Nephron (organoid): ENCODE data around the gene LAMA3.

Source experiments
- H3K27ac Mint-ChIP-seq, 3 experiments: 2 replicates each; pipeline ENCODE4 v1.8.0; 2020; ENCODE audit warnings: mixed read lengths in 3 of 3, mild to moderate bottlenecking in 2 of 3, moderate library complexity in 1 of 3
- H3K27me3 Mint-ChIP-seq: 2 replicates; pipeline ENCODE4 v1.8.0; 2021; ENCODE audit warnings: low read depth, mild to moderate bottlenecking, moderate library complexity, mixed read lengths
- H3K36me3 Mint-ChIP-seq: 2 replicates; pipeline ENCODE4 v1.8.0; 2020; ENCODE audit warnings: low read depth, mixed read lengths
- H3K4me1 Mint-ChIP-seq: 2 replicates; pipeline ENCODE4 v1.8.0; 2020; ENCODE audit warnings: mixed read lengths
- H3K4me3 Mint-ChIP-seq, 3 experiments: 2 replicates each; pipeline ENCODE4 v1.8.0; 2020; ENCODE audit warnings: mild to moderate bottlenecking in 3 of 3, mixed read lengths in 3 of 3, moderate library complexity in 2 of 3
- H3K9me3 Mint-ChIP-seq: 2 replicates; pipeline ENCODE4 v1.8.0; 2020; ENCODE audit warnings: mixed read lengths
- TF ChIP-seq, protein P1 (sequence below), 3 experiments: fragments of 200-600 bp; sonication (generic); IDR thresholded peaks; one replicate each; pipeline ENCODE4 v1.5.0; 2021; ENCODE audit warnings: antibody characterized with exemption in 3 of 3; ENCODE audit not compliant: unreplicated experiment in 3 of 3

LAMA3 gene

DNA sequence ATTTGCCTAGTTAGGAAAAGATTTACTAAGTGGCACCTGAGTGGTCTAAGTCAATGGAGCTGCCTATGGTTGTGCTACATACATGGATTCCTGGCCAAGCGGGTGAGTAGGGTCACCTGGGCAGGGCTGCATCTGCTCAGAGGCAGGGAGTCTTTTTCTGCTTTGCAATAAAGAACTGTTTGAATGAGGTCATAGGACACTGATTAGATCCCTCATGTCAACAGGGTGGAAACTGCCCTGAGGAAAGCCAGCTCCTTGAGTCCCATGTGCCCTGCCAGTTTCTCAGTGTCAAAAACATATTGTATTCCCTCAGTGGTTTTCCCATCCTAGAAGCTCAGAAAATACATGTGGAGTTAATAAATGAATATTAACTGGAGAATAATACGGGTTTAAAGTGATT, 4.6 kb downstream of the LAMA3 start:
- Mint-ChIP-seq H3K4me3 (no peak overlapping the region), H3K9me3 (no peaks in the 10 kb centered on the region), H3K27me3 (peaks cover 58% of the 10 kb centered on the region), H3K4me1 (no peaks in the 10 kb centered on the region), H3K27ac (no peak overlapping the region), H3K36me3 (no peaks in the 10 kb centered on the region)
- TF ChIP-seq, protein P1, sequence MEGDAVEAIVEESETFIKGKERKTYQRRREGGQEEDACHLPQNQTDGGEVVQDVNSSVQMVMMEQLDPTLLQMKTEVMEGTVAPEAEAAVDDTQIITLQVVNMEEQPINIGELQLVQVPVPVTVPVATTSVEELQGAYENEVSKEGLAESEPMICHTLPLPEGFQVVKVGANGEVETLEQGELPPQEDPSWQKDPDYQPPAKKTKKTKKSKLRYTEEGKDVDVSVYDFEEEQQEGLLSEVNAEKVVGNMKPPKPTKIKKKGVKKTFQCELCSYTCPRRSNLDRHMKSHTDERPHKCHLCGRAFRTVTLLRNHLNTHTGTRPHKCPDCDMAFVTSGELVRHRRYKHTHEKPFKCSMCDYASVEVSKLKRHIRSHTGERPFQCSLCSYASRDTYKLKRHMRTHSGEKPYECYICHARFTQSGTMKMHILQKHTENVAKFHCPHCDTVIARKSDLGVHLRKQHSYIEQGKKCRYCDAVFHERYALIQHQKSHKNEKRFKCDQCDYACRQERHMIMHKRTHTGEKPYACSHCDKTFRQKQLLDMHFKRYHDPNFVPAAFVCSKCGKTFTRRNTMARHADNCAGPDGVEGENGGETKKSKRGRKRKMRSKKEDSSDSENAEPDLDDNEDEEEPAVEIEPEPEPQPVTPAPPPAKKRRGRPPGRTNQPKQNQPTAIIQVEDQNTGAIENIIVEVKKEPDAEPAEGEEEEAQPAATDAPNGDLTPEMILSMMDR (IDR thresholded peaks at IDR 0.05; ENCODE audit: unreplicated experiment in 3 of 3): no peak

DNA sequence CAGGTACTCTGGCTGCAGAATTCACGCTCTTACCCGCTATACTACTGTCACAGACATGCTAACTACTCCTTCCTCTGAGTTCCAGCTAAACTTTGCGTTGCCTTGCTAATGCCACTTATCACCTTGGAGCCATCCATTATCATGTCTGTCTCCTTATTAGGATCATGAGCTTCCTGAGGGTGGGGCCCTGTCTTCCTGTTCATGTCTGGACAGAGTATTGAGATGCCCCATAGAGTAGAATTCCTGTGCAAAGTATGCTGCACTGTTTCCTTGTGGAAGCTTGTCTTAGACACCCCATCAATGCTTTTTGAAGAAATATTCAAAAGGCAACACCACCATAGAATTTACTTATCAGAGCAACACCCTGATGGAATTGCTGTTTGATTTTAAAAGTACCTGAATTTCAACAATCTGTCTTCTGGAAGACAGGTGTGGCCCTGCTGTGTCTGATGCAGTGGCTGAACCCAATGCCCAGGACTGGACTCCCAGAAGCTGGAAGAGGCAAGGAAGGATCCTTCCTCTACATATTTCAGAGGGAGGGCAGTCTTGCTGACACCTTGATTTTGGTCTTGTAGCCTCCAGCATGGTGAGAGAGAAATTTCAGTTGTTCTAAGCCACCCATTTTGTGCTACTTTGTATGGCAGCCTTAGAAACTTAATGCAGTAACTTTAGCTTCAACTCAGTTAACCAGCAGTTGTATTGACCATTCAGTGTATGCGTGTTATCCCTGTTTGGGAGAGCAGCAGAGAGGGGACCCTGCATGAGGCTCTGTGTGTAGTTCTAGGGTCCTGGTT, 5.6 kb downstream of the LAMA3 start:
- Mint-ChIP-seq H3K27me3 (peaks cover 51% of the 10 kb centered on the region), H3K4me3 (no peak overlapping the region), H3K36me3 (no peaks in the 10 kb centered on the region), H3K9me3 (no peaks in the 10 kb centered on the region), H3K4me1 (no peaks in the 10 kb centered on the region), H3K27ac (no peak overlapping the region)
- TF ChIP-seq, protein P1 (IDR thresholded peaks at IDR 0.05; ENCODE audit: unreplicated experiment in 3 of 3): no peak

DNA sequence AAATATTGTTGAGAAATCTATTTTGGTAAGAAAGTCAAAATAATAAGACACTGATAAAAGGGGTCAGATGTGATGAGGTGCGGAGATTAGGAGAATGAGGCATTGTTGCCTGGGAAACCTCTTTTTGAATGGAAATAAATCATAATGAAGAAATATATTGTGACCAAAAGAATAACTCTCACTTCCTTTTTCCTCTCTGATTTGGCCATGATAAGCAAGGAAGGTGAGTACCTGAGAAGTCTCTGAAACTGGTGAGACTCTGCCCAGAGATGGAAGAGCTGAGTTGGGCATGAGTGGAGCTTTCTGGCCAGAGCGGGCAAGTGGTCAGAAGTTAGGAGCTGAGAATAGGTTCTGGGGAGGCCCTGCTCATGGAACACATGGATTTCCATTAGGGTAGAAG, 11.8 kb downstream of the LAMA3 start:
- TF ChIP-seq, protein P1 (IDR thresholded peaks at IDR 0.05; ENCODE audit: unreplicated experiment in 3 of 3): no peak
- H3K36me3 Mint-ChIP-seq: no peaks in the 10 kb centered on the region
- H3K4me1 Mint-ChIP-seq: no peaks in the 10 kb centered on the region
- no peak overlapping the region for H3K27ac Mint-ChIP-seq
- H3K9me3 Mint-ChIP-seq: no peaks in the 10 kb centered on the region
- peaks cover 28% of the 10 kb centered on the region for H3K27me3 Mint-ChIP-seq
- no peak overlapping the region for H3K4me3 Mint-ChIP-seq

DNA sequence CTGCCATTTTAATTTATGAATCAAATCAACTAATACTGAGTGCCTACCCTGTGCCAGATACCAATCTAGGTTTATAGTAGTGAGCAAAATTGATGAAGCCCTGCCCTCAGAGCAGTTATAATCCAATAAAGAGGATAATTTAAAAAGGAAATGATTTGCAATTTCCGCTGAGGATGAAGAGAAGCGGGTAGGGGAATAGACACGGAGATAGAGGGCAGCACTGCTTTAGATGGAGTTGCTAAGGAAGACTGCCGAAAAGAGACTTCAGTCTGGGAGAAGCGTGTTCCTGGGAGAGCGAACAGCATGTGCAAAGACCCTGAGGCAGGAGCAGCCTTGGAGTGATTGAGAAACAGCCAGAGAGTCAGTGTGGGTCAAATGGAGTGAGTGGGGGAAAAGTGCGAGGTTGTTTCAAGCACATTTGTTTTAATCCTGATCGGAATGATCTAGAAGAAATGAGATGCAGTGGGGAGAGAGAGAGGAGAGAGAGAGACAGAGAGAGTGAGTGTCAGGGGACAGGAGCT, 12.4 kb downstream of the LAMA3 start:
- Mint-ChIP-seq H3K4me1 (no peaks in the 10 kb centered on the region), H3K9me3 (no peaks in the 10 kb centered on the region), H3K36me3 (no peaks in the 10 kb centered on the region), H3K27ac (no peak overlapping the region), H3K27me3 (peaks cover 26% of the 10 kb centered on the region), H3K4me3 (no peak overlapping the region)
- TF ChIP-seq, protein P1 (IDR thresholded peaks at IDR 0.05; ENCODE audit: unreplicated experiment in 3 of 3): no peak

DNA sequence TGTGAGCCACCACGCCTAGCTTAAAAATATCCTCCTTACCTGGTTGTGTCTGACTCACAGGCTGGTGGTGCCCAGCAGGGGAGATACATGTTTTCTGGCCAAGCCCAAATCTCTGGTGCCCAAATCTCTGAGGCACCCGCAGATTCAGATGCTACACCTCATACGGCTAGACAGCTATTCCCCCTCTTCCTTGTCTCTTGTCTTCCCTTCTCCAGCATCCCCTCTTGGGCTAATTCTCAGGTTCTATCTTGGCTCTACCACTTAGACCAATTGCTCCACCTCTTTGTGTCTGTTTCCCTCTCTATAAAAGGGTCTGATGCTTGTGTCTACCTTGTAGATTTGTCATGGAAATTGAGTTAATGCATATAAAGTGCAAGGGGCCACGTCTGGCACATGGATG, 13.4 kb downstream of the LAMA3 start:
- TF ChIP-seq, protein P1 (IDR thresholded peaks at IDR 0.05; ENCODE audit: unreplicated experiment in 3 of 3): no peak
- Mint-ChIP-seq H3K27ac (no peak overlapping the region), H3K27me3 (peaks cover 21% of the 10 kb centered on the region), H3K4me3 (no peak overlapping the region), H3K9me3 (no peaks in the 10 kb centered on the region), H3K36me3 (no peaks in the 10 kb centered on the region), H3K4me1 (no peaks in the 10 kb centered on the region)
